ENCODE results near the gene PCDHGA7. TPM values are rescaled to one million over a fixed set of nuclear protein-coding genes. Genes with fewer than 3 reads are reported as not detected.
"Not testable (repeated sequence)": the region's sequence is repeated elsewhere in the genome, so short reads cannot be mapped to it uniquely, and the experiment has no call there.

Gene PCDHGA7
- total RNA-seq, 1 donor from 2014 or later: 3.5 TPM

DNA sequence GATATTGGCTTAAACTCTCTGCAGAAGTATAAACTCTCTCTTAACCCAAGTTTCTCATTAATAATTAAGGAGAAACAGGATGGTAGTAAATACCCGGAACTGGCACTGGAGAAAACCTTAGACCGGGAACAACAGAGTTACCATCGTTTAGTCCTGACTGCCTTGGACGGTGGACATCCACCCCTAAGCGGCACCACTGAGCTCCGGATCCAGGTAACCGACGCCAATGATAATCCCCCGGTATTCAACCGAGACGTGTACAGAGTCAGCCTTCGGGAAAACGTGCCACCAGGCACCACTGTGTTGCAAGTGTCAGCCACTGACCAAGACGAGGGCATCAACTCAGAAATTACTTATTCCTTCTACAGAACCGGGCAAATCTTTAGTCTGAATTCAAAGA lies 16.1 kb downstream of the PCDHGA7 start:
- no peak for DNase-seq

DNA sequence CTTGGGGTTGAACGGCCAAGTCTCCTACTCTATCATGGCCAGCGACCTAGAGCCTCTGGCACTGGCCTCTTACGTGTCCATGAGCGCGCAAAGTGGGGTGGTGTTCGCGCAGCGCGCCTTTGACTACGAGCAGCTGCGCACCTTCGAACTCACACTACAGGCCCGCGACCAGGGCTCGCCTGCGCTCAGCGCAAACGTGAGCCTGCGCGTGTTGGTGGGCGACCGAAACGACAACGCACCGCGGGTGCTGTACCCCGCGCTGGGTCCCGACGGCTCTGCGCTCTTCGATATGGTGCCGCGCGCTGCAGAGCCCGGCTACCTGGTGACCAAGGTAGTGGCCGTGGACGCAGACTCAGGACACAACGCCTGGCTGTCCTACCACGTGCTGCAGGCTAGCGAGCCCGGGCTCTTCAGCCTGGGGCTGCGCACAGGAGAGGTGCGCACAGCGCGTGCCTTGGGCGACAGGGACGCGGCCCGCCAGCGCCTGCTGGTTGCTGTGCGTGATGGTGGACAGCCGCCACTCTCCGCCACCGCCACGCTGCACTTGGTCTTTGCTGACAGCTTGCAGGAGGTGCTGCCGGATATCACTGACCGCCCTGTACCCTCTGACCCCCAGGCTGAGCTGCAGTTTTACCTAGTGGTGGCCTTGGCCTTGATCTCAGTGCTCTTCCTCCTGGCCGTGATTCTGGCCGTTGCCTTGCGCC lies 17.2 kb downstream of the PCDHGA7 start:
- no peak for DNase-seq

DNA sequence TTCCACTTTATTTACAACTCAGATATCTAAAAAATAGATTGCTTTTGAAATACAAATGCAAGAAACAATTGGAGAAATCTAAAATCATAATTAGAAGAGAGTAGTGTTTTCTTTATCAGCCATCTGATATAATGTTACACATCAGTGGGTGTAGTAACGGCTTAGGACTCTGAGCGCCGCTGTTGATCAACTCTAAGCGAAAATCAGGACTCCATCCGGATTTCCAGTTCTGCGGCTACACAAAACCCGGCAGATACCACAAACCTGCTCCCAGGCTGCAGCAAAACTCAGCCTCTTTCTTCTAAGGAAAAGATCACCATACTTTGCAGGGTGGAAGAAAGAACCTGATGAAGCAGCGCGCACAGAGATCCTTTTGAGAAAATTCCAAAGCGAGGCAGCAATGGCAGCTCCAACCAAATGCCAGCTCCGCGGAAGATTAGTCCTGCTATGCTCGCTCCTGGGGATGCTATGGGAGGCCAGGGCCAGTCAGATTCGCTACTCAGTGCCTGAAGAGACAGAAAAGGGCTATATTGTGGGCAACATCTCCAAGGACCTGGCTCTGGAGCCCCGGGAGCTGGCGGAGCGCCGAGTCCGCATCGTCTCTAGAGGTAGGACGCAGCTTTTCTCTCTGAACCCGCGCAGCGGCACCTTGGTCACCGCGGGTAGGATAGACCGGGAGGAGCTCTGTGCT lies 20.2 kb downstream of the PCDHGA7 start, which contains the start of gene PCDHGA9:
Gene PCDHGA9 (plus strand): TSS at position 226 of the 691 bp plus-strand sequence. CDS start 175 bp downstream, at position 401.
- no peak for DNase-seq

DNA sequence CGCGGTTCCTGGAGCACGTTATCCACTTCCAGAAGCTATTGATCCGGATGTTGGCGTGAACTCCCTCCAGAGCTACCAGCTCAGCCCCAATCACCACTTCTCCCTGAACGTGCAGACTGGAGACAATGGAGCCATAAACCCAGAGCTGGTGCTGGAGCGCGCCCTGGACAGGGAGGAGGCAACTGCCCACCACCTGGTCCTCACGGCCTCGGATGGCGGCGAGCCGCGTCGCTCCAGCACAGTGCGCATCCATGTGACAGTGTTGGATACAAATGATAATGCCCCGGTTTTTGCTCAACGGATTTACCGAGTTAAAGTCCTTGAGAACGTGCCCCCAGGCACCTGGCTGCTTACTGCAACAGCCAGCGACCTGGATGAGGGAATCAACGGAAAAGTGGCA lies 20.8 kb downstream of the PCDHGA7 start:
- DNase-seq: no peak

DNA sequence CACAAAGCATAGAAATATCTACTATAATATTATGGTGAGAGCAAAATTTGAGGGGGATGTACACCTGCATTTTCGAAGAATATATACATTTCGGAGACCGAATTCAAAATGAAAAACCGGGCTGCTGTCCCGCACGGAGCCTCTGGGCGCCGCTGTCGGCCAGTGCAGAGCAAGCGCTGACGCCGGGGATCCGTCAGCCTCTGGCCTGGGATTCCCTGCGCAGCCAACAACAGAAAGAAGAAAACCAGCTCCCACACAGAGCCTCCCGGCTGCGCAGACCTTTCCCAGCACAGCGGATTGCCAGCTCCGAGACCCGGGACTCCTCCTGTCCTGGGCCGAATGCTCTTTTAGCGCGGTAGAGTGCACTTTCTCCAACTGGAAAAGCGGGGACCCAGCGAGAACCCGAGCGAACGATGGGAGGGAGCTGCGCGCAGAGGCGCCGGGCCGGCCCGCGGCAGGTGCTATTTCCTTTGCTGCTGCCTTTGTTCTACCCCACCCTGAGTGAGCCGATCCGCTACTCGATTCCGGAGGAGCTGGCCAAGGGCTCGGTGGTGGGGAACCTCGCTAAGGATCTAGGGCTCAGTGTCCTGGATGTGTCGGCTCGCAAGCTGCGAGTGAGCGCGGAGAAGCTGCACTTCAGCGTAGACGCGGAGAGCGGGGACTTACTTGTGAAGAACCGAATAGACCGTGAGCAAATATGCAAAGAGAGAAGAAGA lies 25.4 kb downstream of the PCDHGA7 start, which contains the start of gene PCDHGB6:
Gene PCDHGB6 (plus strand): TSS at position 232 of the 716 bp plus-strand sequence. CDS start 182 bp downstream, at position 414.
- DNase-seq: not testable (repeated sequence)

DNA sequence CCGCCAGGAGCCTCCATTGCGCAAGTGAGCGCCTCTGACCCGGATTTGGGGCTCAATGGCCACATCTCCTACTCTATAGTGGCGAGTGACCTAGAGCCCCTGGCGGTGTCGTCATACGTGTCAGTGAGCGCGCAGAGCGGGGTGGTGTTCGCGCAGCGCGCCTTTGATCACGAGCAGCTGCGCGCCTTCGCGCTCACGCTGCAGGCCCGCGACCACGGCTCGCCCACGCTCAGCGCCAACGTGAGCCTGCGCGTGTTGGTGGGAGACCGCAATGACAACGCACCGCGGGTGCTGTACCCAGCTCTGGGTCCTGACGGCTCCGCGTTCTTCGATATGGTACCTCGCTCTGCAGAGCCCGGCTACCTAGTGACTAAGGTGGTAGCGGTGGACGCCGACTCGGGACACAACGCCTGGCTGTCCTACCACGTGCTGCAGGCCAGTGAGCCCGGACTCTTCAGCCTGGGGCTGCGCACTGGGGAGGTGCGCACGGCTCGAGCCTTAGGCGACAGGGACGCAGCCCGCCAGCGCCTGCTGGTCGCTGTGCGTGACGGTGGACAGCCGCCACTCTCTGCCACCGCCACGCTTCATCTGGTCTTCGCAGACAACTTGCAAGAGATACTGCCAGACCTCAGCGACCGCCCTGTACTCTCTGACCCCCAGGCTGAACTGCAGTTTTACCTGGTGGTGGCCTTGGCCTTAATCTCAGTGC lies 27.2 kb downstream of the PCDHGA7 start:
- DNase-seq: no peak

DNA sequence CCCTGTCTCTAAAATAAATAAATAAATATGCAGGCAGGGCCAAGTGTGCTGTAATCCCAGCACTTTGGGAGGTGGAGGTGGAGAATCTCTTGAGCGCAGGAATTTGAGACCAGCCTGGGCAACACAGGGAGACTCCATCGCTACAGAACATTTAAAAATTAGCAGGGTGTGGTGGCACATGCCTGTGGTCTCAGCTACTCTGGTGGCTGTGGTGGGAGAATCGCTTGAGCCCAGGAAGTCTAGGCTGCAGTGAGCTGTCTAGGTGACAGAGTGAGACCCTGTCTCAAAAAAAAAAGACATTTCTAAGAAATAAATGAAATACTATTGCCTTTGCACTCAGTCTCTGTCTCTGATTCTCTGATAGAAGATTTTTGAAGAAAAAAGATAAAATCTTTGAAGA lies 29.0 kb downstream of the PCDHGA7 start:
- no peak for DNase-seq

DNA sequence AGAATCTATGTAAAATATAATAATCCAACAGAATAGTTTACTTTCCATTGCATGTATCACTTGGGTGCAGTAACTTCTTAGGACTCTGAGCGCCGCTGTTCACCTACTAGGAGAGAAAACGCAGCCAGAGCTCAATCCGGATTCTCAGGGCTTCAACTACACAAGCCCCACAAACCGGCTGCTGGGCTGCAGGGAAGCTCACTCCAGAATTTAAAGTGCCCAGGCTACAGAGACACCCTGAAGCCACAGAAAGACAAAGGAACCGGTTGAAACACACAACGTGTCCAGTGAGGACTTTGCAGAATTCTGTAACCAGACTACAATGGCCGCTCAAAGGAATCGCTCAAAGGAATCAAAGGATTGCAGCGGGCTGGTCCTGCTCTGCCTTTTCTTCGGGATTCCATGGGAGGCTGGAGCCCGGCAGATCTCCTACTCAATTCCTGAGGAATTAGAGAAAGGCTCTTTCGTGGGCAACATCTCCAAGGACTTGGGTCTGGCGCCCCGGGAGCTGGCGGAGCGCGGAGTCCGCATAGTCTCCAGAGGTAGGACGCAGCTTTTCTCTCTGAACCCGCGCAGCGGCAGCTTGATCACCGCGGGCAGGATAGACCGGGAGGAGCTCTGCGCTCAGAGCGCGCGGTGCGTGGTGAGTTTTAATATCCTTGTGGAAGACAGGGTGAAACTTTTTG lies 30.5 kb downstream of the PCDHGA7 start, which contains the start of gene PCDHGA10:
Gene PCDHGA10 (plus strand): TSS at position 134 of the 686 bp plus-strand sequence. CDS start 189 bp downstream, at position 323.
- no peak for DNase-seq

DNA sequence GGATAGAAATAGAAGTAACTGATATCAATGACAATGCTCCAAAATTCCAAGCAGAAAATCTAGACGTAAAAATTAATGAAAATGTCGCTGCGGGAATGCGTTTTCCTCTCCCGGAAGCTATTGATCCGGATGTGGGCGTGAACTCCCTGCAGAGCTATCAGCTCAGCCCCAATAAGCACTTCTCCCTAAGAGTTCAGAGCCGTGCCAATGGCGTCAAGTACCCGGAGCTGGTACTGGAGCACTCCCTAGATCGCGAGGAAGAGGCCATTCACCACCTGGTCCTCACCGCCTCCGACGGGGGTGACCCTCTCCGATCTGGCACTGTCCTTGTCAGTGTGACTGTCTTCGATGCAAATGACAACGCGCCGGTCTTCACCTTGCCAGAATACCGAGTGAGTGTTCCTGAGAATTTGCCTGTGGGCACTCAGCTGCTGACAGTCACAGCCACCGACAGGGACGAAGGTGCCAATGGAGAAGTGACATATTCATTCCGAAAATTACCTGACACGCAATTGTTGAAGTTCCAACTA lies 31.1 kb downstream of the PCDHGA7 start:
- DNase-seq: no peak

DNA sequence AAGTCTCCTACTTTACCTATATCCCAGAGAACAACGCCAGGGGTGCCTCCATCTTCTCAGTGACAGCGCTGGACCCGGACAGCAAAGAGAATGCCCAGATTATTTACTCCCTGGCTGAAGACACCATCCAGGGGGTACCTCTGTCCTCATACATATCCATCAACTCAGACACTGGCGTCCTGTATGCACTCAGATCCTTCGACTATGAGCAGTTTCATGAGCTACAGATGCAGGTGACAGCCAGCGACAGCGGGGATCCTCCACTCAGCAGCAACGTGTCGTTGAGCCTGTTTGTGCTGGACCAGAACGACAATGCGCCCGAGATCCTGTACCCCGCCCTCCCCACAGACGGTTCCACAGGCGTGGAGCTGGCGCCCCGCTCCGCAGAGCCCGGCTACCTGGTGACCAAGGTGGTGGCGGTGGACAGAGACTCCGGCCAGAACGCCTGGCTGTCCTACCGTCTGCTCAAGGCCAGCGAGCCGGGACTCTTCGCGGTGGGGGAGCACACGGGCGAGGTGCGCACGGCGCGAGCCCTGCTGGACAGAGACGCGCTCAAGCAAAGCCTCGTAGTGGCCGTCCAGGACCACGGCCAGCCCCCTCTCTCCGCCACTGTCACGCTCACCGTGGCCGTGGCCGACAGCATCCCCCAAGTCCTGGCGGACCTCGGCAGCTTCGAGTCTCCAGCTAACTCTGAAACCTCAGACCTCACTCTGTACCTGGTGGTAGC lies 32.2 kb downstream of the PCDHGA7 start:
- not testable (repeated sequence) for DNase-seq

DNA sequence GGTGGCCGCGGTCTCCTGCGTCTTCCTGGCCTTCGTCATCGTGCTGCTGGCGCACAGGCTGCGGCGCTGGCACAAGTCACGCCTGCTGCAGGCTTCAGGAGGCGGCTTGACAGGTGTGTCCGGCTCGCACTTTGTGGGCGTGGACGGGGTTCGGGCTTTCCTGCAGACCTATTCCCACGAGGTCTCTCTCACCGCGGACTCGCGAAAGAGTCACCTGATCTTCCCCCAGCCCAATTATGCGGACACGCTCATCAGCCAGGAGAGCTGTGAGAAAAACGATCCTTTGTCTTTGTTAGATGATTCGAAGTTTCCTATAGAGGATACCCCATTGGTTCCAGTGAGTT lies 32.7 kb downstream of the PCDHGA7 start:
- not testable (repeated sequence) for DNase-seq

DNA sequence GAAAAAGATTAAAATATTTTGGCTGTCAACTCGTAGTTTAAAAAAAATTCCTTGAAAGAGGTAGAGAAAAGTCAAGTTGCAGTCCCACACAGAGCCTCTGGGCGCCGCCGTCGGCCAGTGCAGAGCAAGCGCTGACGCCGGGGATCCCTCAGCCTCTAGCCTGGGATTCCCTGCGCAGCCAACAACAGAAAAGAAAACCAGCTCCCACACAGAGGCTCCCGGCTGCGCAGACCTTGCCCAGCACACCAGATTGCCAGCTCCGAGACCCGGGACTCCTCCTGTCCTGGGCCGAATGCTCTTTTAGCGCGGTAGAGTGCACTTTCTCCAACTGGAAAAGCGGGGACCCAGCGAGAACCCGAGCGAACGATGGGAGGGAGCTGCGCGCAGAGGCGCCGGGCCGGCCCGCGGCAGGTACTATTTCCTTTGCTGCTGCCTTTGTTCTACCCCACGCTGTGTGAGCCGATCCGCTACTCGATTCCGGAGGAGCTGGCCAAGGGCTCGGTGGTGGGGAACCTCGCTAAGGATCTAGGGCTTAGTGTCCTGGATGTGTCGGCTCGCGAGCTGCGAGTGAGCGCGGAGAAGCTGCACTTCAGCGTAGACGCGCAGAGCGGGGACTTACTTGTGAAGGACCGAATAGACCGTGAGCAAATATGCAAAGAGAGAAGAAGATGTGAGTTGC lies 35.1 kb downstream of the PCDHGA7 start, which contains the start of gene PCDHGB7:
Gene PCDHGB7 (plus strand): TSS at position 184 of the 679 bp plus-strand sequence. CDS start 183 bp downstream, at position 367.
- peak; percentile 5 for DNase-seq

DNA sequence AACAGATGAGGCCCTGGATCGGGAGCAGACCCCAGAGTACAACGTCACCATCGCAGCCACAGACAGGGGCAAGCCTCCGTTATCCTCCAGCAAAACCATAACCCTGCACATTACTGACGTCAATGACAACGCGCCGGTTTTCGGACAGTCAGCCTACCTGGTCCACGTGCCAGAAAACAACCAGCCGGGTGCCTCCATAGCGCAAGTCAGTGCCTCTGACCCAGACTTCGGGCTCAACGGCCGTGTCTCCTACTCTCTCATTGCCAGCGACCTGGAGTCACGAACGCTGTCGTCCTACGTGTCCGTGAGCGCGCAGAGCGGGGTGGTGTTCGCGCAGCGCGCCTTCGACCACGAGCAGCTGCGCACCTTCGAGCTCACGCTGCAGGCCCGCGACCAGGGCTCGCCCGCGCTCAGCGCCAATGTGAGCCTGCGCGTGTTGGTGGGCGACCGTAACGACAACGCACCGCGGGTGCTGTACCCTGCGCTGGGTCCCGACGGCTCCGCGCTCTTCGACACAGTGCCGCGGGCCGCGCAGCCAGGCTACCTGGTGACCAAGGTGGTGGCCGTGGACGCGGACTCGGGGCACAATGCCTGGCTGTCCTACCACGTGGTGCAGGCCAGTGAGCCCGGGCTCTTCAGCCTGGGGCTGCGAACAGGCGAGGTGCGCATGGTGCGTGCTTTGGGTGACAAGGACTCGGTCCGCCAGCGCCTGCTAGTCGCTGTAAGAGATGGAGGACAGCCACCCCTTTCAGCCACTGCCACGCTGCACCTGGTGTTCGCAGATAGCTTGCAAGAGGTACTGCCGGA lies 36.7 kb downstream of the PCDHGA7 start:
- DNase-seq: no peak

DNA sequence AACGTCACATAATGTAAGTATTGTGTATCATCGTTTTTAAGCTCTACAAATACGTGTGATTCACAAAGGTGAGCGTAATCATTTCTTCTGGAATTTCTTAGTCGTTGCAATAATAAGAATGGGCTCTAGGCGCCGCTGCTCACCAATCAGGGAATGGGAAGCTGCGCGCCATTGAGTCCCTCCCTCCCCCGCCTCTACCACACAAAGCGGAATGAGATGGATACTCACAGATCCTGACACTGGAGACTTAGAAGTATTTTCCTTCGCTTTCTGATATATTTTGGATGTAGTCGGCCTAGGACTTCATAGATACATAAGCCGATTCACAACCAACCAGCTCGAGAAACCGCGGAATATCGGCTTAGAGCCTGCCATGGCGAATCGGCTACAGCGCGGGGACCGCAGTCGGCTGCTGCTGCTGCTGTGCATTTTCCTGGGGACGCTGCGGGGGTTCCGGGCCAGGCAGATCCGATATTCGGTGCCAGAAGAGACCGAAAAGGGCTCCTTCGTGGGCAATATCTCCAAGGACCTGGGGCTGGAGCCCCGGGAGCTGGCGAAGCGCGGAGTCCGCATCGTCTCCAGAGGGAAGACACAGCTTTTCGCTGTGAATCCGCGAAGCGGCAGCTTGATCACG lies 38.4 kb downstream of the PCDHGA7 start, which contains the start of gene PCDHGA11:
Gene PCDHGA11 (plus strand): TSS at position 197 of the 634 bp plus-strand sequence. CDS start 177 bp downstream, at position 374.
- no peak for DNase-seq

DNA sequence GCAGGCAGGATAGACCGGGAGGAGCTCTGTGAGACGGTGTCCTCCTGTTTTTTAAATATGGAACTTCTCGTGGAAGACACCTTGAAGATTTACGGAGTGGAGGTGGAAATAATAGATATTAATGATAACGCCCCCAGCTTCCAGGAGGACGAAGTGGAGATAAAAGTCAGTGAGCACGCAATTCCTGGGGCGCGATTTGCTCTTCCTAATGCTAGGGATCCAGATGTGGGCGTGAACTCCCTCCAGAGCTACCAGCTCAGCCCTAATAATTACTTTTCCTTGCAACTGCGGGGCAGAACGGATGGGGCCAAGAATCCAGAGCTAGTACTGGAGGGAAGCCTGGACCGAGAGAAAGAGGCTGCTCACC lies 38.9 kb downstream of the PCDHGA7 start:
- DNase-seq: no peak

DNA sequence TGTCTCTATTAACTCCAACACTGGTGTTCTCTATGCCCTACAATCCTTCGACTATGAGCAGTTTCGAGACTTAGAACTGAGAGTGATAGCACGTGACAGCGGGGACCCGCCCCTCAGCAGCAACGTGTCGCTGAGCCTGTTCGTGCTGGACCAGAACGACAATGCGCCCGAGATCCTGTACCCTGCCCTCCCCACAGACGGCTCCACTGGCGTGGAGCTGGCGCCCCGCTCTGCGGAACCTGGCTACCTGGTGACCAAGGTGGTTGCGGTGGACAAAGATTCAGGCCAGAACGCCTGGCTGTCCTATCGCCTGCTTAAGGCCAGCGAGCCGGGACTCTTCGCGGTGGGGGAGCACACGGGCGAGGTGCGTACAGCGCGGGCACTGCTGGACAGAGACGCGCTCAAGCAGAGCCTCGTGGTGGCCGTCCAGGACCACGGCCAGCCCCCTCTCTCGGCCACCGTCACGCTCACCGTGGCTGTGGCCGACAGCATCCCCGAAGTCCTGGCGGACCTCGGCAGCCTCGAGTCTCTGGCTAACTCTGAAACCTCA lies 40.3 kb downstream of the PCDHGA7 start:
- no peak for DNase-seq

DNA sequence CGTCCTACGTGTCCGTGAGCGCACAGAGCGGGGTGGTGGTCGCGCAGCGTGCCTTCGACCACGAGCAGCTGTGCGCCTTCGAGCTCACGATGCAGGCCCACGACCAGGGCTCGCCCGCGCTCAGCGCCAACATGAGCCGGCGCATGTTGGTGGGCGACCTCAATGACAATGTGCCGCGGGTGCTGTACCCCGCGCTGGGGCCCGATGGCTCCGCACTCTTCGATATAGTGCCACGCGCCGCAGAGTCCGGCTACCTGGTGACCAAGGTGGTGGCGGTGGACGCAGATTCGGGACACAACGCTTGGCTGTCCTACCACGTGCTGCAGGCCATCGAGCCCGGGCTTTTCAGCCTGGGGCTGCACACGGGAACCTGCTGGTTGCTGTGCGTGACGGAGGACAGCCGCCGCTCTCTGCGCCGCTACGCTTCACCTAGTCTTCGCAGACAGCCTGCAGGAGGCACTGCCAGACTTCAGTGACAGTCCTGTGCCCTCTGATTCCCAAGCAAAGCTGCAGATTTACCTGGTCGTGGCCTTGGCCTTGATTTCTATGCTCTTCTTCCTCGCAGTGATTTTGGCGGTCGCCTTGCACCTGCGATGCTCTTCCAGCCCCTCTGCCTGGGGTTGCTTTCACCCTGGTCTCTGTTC lies 45.4 kb downstream of the PCDHGA7 start:
- DNase-seq: no peak
